AG04449 (cell line): ENCODE results near the gene PLCB1.
A peak's percentile ranks its signal among the peaks of the same experiment; 100 is the strongest.
"Not testable (repeated sequence)": the region's sequence is repeated elsewhere in the genome, so short reads cannot be mapped to it uniquely, and the experiment has no call there.

Experiments
- CTCF ChIA-PET: fragments of 350-600 bp; formaldehyde crosslinking; extraction: SDS; loops from one replicate; lab custom pipeline; 2021; ENCODE audit warnings: antibody characterized with exemption; lab: Yijun Ruan, JAX
- POLR2A ChIA-PET: fragments of 400-600, 350-600 bp; formaldehyde crosslinking; extraction: SDS; loops from one replicate; lab custom pipeline; 2020; ENCODE audit warnings: antibody characterized with exemption, inconsistent platforms; lab: Yijun Ruan, JAX
- DNase-seq: peaks from one replicate; pipeline ENCODE4 v3.0.0-alpha.2; 2010; ENCODE audit warnings: low read depth, low spot score
- H3K4me3 ChIP-seq: 2 replicates; pipeline ENCODE4 v1.5.1; 2011; ENCODE audit warnings: low read depth, mild to moderate bottlenecking, control low read depth, low read length
- TF ChIP-seq, protein P1 (sequence below): IDR thresholded peaks from one replicate; pipeline ENCODE4 v1.5.1; 2011; ENCODE audit warnings: mild to moderate bottlenecking, moderate library complexity, low read length, control low read depth, inconsistent platforms; ENCODE audit not compliant: insufficient read depth; ENCODE audit errors: missing control alignments

PLCB1 gene

GRCh38 chr20:8375898-8376297 is 243.8 kb downstream of the PLCB1 start:
- no peak for DNase-seq
- ChIA-PET POLR2A (no interaction called here), CTCF (interaction anchor here (5.8 kb wide), 1 partner anchor 14 kb away, joined by 24 read pairs; no protein-coding TSS in a partner anchor)
- TF ChIP-seq, protein P1, sequence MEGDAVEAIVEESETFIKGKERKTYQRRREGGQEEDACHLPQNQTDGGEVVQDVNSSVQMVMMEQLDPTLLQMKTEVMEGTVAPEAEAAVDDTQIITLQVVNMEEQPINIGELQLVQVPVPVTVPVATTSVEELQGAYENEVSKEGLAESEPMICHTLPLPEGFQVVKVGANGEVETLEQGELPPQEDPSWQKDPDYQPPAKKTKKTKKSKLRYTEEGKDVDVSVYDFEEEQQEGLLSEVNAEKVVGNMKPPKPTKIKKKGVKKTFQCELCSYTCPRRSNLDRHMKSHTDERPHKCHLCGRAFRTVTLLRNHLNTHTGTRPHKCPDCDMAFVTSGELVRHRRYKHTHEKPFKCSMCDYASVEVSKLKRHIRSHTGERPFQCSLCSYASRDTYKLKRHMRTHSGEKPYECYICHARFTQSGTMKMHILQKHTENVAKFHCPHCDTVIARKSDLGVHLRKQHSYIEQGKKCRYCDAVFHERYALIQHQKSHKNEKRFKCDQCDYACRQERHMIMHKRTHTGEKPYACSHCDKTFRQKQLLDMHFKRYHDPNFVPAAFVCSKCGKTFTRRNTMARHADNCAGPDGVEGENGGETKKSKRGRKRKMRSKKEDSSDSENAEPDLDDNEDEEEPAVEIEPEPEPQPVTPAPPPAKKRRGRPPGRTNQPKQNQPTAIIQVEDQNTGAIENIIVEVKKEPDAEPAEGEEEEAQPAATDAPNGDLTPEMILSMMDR: no peak
- H3K4me3 ChIP-seq: no peak overlapping the region

GRCh38 chr20:8376940-8377339 is 244.9 kb downstream of the PLCB1 start:
- DNase-seq: no peak
- TF ChIP-seq, protein P1: no peak
- ChIA-PET CTCF (interaction anchor here (1.3 to 5.8 kb wide), 2 partner anchors 9 to 12 kb away, joined by 3 to 24 read pairs; no protein-coding TSS in a partner anchor), POLR2A (no interaction called here)
- H3K4me3 ChIP-seq: no peak overlapping the region

GRCh38 chr20:8379125-8379524 is 247.1 kb downstream of the PLCB1 start:
- H3K4me3 ChIP-seq, POLR2A ChIA-PET, DNase-seq: not testable (repeated sequence)
- CTCF ChIA-PET: interaction anchor here (0.8 to 1.7 kb wide), 2 partner anchors 10 to 16 kb away, joined by 4 read pairs; no protein-coding TSS in a partner anchor

GRCh38 chr20:8385247-8385646 is 253.2 kb downstream of the PLCB1 start:
- ChIA-PET POLR2A (interaction anchor here (0.6 kb wide), 1 partner anchor 227 kb away, joined by 3 read pairs; no protein-coding TSS in a partner anchor), CTCF (interaction anchor here (1.3 to 8.2 kb wide), 5 partner anchors 8 to 340 kb away, joined by 3 to 153 read pairs (median 12); partner anchors contain the start of gene PLCB1)
- DNase-seq: peak; percentile 67
- TF ChIP-seq, protein P1: no peak
- no peak overlapping the region for H3K4me3 ChIP-seq

- DNase-seq: no peak
- ChIA-PET POLR2A (no interaction called here), CTCF (interaction anchor here (1.0 to 8.2 kb wide), 6 partner anchors 10 to 342 kb away, joined by 3 to 153 read pairs (median 8); partner anchors contain the start of gene PLCB1)
- H3K4me3 ChIP-seq: no peak overlapping the region
- TF ChIP-seq, protein P1: no peak
Observed at GRCh38 chr20:8386991-8387390, 254.9 kb downstream of the PLCB1 start.

- ChIA-PET CTCF (interaction anchor here (0.8 to 8.2 kb wide), 16 partner anchors 8 to 452 kb away, joined by 3 to 153 read pairs (median 6); partner anchors contain the start of gene PLCB1), POLR2A (no interaction called here)
- no peak overlapping the region for H3K4me3 ChIP-seq
- TF ChIP-seq, protein P1: no peak
- peak; percentile 29 for DNase-seq
Observed at GRCh38 chr20:8388141-8388540, 256.1 kb downstream of the PLCB1 start.
